Transverse colon (tissue), 4 donors: Measurements from ENCODE around the gene TBC1D30.

ENCODE experiments used
- POLR2A ChIP-seq: fragments of 450-650 bp; IDR thresholded peaks from one replicate; pipeline ENCODE4 v1.6.1; 2016; ENCODE audit warnings: antibody characterized with exemption, mild to moderate bottlenecking, moderate library complexity
- POLR2AphosphoS5 ChIP-seq, 3 donors: sonication (generic); formaldehyde crosslinking; IDR thresholded peaks; one replicate each; pipeline ENCODE4 v1.6.1; 2016; ENCODE audit warnings: antibody characterized with exemption in 3 of 3
- TF ChIP-seq, protein P1 (sequence below), 5 experiments: fragments of 200-600 bp in 3 of 5; fragments of 450-650 bp in 2 of 5; sonication (generic) in 3 of 5; IDR thresholded peaks; 1 replicate in 2 of 5; 2 replicates in 3 of 5; pipeline ENCODE4 v1.5.1; 2016 to 2017; ENCODE audit warnings: antibody characterized with exemption in 5 of 5, inconsistent platforms in 3 of 5, mild to moderate bottlenecking in 2 of 5, moderate library complexity in 1 of 5

DNA sequence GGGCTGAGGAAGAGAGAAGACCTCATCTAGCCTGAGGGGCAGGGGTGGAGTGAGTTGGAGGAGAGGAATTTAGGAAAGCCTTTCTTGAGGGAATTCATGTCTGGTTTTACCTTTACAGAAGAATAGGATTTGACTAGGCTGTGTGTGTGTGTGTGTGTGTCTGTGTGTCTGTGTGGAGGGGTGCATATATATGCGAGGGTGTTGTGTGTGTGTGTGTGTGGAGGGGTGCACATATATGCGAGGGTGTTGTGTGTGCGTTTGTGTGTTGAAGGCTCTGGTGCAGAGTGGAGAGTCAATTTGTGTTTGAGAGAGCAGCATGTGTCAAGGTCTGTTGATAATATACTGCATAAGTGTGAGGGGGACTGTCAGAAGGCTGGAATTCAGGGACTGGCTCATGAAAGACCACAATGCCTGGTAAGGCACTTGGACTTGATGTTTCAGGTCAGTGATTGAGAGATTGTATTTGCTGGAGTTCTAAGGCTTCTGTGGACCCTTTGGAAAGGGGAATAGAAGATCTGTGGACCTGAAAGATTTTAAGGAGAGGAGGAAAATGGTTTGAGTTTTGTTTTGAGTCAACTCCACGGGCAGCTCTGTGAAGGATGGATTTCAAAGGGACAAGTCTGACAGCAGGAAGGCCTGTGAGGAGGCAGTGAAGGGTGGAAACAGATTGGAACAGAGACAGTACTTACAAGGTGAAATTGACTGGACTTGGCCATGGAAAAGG, 34.6 kb downstream of the TBC1D30 start:
- TF ChIP-seq POLR2A: no peak
- TF ChIP-seq, protein P1, sequence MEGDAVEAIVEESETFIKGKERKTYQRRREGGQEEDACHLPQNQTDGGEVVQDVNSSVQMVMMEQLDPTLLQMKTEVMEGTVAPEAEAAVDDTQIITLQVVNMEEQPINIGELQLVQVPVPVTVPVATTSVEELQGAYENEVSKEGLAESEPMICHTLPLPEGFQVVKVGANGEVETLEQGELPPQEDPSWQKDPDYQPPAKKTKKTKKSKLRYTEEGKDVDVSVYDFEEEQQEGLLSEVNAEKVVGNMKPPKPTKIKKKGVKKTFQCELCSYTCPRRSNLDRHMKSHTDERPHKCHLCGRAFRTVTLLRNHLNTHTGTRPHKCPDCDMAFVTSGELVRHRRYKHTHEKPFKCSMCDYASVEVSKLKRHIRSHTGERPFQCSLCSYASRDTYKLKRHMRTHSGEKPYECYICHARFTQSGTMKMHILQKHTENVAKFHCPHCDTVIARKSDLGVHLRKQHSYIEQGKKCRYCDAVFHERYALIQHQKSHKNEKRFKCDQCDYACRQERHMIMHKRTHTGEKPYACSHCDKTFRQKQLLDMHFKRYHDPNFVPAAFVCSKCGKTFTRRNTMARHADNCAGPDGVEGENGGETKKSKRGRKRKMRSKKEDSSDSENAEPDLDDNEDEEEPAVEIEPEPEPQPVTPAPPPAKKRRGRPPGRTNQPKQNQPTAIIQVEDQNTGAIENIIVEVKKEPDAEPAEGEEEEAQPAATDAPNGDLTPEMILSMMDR (IDR thresholded peaks at IDR 0.05): no peak
- TF ChIP-seq POLR2AphosphoS5 (IDR thresholded peaks at IDR 0.05): no peak
